NOMO-1 treated with dmso at 0.1 percent for 144 hours (cell line): Measurements from ENCODE around the gene DEAF1.

ENCODE experiments used
- DNase-seq: peaks from one replicate; lab custom pipeline; 2025; ENCODE audit not compliant: unreplicated experiment; lab: John Stamatoyannopoulos, UW

Gene DEAF1

DNA sequence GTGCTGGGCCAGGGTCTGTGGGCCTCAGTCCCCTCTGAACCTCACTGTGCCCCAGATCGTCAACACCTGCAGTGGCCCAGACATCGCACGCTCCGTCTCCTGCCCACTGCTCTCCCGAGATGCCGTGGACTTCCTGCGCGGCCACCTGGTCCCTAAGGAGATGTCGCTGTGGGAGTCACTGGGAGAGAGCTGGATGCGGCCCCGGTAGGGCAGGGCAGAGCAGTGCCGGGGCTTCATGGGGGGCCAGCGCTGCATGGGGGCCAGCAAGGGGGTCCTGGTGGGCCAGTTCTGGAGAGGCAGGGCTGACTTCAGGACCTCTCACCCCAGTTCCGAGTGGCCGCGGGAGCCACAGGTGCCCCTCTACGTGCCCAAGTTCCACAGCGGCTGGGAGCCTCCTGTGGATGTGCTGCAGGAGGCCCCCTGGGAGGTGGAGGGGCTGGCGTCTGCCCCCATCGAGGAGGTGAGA lies 27.4 kb upstream of the DEAF1 start:
- DNase-seq = no peak

DNA sequence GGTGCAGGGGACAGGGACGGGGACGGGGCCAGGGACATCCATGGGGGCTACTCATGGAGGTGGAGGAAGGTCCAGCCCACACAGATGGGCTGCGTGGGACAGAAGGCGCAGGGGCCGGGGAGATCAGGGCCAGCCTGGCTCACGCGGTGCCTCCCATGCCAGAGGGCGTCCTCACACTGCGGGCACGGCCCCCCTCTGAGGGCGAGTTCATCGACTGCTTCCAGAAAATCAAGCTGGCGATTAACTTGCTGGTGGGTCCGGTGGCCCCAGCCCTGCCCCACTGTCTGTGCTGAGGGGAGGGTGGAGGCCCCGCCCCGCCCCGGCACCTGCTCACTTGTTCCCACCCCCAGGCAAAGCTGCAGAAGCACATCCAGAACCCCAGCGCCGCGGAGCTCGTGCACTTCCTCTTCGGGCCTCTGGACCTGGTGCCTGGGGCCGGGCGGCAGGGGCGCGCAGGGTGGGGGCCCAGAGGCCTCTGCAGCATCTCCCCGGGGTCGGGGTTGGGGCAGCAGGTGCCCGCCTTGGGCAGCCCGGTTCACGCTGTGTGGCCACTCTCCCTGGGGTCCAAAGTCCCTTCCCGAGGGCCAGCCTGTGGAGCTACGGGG lies 26.8 kb upstream of the DEAF1 start:
- peak; percentile 52 for DNase-seq

DNA sequence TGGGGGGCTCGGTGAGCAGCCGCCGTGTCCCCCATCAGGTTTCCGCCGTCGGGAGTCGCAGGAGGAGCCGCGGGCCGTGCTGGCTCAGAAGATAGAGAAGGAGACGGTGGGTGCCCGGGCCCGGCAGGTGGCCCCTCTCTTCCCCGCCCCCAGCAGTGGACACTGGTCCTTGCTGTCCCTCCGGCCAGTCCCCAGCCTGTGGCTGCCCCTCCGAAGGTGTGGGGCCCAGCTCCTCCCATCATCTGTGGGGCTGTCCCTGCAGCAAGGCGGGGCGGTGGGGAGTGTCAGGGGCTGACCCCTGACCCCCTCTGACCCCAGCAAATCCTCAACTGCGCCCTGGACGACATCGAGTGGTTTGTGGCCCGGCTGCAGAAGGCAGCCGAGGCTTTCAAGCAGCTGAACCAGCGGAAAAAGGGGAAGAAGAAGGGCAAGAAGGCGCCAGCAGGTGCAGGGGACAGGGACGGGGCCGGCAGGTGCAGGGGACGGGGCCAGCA lies 26.3 kb upstream of the DEAF1 start:
- no peak for DNase-seq

DNA sequence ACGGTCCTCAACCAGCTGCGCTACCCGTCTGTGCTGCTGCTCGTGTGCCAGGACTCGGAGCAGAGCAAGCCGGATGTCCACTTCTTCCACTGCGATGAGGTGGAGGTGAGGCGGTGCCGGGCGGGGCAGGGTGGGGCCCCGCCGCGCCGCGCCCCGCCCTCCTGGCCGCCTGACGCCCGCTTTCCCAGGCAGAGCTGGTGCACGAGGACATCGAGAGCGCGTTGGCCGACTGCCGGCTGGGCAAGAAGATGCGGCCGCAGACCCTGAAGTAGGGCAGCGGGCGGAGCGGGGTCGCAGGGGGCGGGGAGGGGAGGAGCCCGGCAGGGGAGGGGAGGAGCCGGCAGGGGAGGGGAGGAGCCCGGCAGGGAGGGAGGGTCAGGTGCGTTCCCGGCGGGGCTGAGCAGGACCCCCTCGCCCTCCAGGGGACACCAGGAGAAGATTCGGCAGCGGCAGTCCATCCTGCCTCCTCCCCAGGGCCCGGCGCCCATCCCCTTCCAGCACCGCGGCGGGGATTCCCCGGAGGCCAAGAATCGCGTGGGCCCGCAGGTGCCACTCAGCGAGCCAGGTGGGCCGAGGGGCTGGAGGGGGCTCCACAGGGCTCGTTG lies 25.7 kb upstream of the DEAF1 start:
- DNase-seq = no peak

DNA sequence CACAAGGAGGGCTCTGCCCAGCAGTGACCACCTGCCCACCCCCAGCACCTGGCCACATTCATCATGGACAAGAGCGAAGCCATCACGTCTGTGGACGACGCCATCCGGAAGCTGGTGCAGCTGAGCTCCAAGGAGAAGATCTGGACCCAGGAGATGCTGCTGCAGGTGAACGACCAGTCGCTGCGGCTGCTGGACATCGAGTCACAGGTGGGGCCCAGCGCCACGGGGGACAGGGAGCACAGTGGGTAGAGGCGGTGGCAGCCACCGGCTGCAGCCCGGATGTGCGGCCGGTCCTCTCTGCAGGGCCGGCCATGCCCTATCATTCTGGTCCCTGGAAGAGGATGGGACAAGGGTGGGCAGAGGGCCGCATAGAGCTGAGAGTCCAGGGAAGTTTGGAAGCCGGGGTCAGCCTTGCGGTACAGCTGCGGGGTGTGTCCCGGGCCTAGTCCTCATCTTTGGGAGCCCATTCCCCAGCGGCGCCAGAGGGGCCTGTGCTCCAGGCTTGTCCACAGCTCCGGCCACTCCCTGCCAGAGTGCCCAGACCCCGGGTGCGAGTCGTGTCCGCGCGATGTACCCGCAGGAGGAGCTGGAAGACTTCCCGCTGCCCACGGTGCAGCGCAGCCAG lies 25.1 kb upstream of the DEAF1 start:
- DNase-seq = no peak

DNA sequence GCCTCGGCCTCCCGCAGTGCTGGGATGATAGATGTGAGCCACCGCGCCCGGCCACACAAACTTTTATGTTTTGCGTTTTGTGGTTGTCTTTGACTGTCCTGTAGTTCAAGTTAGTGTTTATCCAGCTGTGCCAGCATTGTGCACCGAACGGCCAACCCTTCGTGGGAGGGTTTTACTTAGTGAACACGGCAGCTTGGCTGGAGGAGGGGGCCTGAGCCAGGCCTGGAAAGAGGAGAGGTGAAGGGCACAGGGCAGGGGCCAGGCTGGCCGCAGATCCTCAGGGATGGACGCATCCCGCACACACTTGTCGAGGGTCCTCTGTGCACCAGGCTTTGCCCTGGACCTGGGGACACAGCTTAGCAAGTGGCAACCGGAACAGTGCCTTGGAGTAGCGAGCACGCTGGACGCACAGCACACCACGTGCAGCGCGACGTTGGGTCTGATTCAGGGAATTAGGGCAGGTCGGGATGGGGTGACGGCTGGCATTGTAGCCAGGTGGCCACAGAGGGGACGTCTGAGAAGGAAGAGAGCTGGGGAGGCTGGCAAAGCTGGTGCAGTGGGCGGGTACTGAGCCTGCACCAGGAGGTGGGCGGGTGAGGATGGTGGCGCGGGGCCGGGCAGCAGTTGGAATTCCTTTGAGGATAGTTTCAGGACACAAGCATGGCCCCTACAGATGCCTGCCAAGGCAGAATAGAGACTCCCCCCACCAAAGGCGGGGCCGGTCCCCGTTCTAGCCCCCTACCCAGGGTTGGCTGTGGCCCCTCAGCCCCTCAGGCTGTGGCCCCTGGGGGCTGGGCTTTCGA lies 24.4 kb upstream of the DEAF1 start:
- DNase-seq = no peak

DNA sequence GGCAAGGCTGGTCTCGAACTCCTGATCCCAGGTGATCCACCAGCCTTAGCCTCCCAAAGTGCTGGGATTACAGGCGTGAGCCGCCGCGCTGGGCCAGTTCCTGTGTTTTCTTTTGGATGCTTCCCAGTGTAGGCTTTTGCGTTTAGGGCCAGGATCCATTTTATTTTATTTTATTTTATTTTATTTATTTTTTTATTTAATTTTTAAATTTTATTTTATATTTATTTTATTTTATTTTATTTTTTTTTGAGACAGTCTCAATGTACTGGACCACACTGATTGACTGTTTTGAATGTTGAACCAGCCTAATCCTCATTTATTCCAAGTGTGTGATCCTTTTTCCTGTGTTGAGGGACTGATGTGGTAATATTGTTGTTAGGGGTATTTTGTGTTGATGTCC lies 19.4 kb upstream of the DEAF1 start:
- no peak for DNase-seq

DNA sequence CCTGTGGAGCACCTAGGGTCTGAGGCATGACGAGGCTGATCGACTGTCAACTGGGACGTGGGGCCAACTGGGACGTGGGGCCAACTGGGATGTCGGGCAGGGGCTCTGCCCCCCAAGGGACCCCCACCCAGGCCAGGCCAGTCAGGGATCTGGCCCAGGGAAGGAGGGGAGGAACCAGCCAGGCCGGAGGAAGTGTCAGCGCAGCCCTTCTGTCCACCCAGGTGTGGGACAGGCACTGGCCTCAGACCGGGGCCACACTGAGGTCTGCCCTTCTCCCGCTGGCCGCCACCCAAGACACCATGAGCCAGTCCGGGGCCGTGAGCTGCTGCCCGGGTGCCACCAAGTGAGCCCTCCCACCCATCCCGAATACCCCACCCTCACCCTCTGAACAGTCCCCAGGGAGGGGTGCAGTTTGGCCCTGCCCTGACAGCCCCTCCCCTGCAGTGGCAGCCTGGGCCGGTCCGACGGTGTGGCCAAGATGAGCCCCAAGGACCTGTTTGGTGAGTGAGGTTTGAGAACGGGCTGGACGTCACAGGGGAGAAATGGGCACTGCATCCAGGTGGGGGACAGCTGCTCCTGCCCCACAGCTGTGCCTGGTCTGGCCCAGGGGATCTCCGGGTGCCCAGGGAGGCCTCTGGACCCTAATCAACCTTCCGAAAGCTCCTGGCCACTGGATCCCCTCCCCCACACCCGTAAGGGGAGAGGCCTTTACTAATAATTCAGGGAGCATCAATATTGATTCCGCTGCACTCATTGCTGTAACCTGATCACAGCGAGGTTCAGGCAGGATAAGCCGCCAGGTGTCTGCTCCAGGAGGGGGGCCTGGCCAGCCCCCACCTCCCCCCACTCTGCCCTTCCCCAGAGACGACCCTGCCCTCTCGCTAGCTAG lies 14.3 kb upstream of the DEAF1 start:
- no peak for DNase-seq

DNA sequence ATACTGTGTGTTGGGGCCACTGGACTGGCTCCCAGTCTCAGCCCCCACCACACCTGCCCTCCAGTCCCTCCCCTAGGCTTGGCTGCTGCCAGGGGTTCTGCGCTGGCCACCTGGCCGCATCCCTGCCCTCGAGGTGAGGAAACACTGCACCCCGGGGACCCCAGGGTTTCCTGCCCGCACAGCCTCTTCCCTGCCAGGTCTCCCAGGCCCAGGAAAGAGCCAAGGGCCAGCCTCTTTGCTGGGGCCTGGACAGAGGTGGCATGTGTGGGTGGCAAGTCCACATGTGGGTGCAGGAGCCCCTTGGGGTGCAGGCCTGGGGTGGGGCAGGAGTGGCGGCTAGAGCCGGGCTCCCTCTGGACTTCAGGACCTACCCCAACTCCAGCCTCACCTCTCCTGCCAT lies 13.5 kb upstream of the DEAF1 start:
- DNase-seq = no peak

DNA sequence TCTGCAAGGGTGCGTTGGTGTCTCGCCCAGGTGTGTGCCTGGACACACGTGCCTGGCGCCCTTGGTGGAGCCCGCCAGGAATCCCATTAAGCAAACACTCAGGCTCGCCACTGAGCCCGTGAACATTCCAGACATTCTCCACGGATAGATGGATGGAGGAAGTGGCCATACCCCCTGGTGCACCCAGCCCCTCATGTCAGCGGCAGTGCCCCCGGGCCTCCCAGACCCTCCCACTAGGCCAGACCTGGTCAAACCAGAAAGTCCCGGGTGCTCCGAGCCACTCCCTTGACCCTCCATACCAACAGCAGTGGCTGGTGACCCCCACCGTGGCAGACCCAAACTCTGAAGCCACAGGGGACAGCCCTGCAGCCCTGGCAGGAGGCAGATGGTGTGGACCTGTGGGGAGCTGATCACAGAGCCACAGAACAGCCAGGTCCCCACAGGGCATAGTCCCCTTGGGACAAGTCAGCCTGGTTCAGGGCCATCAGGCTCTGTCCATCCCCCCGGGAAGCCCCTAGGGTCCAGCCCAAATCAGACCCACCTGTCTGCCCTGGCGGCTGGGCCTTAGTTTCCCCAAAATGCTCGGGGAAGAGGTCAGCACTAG lies 12.9 kb upstream of the DEAF1 start:
- DNase-seq = no peak

DNA sequence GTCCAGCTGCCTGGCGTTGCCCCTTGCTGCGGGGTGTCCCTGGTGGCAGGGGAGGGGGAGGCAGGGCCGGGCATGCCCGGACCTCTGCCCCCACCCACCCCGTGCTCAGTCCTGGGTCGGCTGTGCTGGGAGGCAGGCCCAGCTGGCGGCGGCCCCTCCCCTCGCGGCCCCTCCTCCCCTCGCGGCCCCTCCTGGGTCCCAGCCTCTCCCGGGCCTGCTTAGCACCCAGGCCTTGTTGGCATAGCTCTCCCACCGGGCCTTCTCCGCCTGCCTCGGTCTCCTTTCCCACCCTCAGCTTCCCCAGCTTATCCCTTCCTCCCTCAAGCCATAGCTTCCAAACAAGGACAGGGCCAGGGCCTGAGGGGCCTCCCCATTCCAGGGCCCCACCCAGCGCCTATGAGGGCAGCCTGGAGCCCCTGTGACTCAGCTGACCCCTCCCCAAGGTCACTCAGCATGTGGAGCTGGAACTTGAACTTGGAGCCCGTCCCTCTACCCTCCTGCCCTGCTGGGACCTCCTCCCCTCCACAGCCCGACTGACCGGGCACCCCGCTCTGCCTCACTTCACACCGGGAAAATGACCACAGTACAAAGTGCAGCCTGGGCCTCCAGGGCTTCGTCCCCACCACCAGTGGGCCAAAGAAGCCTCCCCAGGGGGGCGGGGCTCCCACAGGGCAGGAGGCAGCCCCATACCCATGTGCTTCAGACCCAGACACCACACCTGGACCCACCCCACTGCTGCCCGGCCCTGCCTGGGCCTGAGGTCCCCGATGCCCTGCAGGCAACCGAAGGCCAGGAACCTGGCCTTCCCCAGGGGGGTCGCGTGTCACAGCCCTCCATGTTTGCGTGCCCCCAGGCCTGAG lies 12.2 kb upstream of the DEAF1 start:
- DNase-seq = no peak

DNA sequence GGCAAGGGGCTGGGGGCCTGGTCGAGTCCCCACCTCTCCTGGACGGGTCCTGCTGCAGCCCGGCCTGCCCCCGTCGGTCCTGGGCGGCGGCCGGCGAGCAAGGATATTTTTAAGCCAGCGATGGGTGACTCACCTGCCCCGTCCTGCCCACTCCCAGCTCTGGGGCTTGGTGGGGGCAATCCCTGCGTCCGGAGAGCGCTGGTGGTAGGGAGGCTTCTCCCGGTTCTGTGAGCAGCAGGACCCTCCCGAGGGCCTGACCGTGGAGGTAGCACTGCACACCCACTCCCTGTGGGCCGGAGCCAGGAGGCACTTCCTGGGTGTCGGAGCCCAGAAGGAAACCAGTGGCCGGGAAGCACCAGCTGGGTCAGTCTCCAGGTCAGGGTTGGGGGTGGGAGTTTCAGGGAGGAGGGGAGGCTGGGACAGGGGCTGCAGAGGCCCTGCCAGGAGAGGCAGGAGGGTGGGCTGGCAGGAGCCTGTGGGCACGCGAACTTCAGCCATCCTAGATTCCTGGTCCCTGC lies 11.5 kb upstream of the DEAF1 start:
- DNase-seq = no peak

DNA sequence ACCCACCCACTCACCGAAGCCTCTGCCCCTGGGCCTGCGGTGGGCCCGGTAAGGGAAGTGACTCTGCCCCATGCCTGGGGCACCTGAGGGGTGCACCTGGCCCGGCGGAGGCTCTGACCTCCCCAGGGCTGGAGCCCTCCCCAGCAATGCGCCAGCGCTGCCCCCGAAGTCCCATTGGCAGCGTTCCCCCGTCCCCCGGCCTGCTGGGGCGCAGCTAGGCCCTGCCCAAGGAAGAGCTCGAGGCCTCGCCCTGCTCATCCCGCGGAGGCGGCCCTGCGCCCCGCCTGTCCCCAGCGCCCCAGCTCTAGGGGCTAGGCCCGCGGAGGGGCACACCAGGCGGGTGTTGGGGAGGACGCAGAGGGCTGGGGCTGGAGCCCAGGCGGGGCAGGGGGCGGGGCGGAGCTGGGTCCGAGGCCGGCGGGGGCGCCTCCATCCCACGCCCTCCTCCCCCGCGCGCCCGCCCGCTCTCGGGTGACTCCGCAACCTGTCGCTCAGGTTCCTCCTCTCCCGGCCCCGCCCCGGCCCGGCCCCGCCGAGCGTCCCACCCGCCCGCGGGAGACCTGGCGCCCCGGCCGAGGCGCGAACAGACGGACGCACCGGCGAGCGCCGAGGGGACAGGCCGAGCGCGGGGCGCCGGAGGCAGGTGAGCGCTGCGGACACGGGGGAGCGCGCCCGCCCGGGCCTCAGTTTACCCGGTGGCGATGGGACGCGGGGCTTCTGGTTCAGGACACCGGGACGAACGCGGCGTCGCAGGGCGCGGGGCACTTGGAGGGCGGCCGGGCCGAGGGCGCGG lies 10.8 kb upstream of the DEAF1 start, which contains the start of gene EPS8L2:
Gene EPS8L2 (plus strand): TSS at position 586 of the 793 bp plus-strand sequence. CDS start 3,177 bp downstream, outside the sequence.
- no peak for DNase-seq

DNA sequence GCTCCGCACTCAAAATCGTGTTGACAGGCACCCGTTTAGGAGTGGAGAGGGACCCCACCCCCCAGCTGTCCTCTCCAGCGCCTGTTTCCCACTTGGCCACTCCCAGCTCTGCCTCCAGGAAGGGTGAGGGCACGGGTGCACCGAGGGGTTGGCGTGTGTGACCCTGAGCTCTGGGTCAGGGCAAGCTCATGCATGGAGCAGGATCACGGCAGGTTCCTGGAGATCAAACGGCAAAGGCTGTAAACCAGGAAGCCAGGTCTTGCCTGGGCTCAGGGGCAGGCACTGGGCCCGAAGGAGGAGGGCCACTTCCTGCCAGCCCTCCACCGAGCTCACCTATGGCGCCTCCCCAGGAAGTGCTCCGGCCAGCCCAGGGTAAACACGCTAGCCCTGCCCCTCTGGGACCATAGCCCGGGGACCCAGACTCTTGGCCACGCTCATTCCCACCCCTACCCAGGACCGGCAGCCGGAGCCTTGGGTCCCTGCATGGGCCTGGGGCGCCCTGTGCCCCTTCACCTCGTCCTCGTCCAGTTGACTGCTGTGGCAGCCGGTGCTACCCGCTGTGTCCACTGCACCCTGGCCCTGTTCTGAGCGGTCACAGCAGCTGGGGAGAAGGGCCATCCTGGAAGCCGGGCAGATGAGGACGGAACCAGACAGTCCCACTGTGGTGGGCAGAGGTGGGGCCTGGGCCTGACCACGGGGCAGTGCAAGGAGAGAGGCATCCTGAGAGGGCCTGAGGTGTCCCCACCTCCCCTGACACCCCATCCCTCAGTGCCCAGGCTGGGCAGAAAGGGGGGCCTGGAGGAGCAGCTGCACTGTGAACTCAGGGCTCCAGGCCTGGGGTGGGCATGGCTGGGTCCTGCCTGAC lies 10.0 kb upstream of the DEAF1 start:
- DNase-seq = no peak

DNA sequence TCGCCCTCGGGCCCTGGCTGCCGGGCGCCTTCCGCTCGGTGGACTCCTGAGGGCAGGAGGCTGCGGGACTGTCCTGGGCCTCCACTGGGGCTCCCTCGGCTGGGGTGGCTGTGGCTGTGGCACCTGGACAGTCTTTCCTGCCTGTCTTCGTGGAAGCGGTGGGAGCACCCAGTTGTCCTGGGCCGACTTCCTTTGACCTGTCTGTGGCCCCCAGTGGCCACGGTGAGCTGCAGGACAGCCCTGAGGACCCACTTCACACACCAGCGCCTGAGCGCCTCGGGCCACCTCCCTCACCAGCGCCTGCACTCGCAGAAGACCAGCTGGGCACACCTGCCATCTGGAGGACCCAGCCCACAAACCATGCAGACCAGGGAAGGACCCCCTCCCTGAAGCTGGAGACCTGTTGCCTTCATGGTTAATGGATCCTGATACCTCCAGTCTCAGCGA lies 9.2 kb upstream of the DEAF1 start:
- DNase-seq = no peak

DNA sequence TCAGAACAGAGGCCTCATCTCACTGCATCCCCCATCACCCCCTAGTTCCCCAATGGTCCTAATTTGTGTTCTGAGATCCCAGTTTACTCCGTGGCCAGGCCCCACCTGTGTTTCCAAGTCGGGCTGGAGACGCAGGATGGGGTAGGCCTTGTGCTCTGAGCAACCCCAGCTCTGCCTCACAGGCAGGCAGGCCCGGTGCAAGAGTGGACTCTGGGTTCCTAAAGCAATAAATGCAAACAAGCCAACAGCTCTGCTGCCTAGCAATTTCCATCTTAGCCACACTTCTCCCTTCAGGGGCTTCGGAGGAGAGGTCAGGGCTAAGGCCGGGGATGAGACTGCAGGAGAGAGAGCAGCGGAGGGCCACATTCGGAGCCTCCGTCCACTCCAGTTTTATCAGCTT lies 8.5 kb upstream of the DEAF1 start:
- no peak for DNase-seq
